Type B pancreatic cell (in vitro differentiated cells): Measurements from ENCODE around the gene GPR37. TPM values are rescaled to one million over a fixed set of nuclear protein-coding genes. Genes with fewer than 3 reads are reported as not detected.

Experiments used
- DNase-seq: peaks from one replicate; pipeline ENCODE4 v3.0.0; 2021; ENCODE audit warnings: mixed read lengths; ENCODE audit not compliant: unreplicated experiment; ENCODE audit errors: extremely low spot score
- H3K27ac Mint-ChIP-seq: 2 replicates; pipeline ENCODE4 v1.8.0; 2021; ENCODE audit warnings: mild to moderate bottlenecking, mixed read lengths
- H3K27me3 Mint-ChIP-seq: 2 replicates; pipeline ENCODE4 v1.8.0; 2021; ENCODE audit warnings: mixed read lengths
- H3K36me3 Mint-ChIP-seq: 2 replicates; pipeline ENCODE4 v1.8.0; 2021; ENCODE audit warnings: mixed read lengths
- H3K4me1 Mint-ChIP-seq: one replicate; pipeline ENCODE4 v1.8.0; 2021; ENCODE audit warnings: mixed read lengths; ENCODE audit not compliant: unreplicated experiment
- H3K4me3 Mint-ChIP-seq: 2 replicates; pipeline ENCODE4 v1.8.0; 2021; ENCODE audit warnings: mild to moderate bottlenecking, mixed read lengths
- H3K9me3 Mint-ChIP-seq: 2 replicates; pipeline ENCODE4 v1.8.0; 2021; ENCODE audit warnings: mixed read lengths
- total RNA-seq: library from RNA; stranded (reverse); gene quantifications from 2 replicates; pipeline ENCODE4 v1.2.1, GENCODE V29; 2021; ENCODE audit warnings: low replicate concordance
- TF ChIP-seq, protein P1 (sequence below): fragments of 200-600 bp; sonication (generic); conservative IDR thresholded peaks from 2 replicates; pipeline ENCODE4 v1.5.0; 2021; ENCODE audit warnings: antibody characterized with exemption, mild to moderate bottlenecking

The GPR37 gene
- total RNA-seq, 1 donor from 2014 or later: 7.9 TPM

DNA sequence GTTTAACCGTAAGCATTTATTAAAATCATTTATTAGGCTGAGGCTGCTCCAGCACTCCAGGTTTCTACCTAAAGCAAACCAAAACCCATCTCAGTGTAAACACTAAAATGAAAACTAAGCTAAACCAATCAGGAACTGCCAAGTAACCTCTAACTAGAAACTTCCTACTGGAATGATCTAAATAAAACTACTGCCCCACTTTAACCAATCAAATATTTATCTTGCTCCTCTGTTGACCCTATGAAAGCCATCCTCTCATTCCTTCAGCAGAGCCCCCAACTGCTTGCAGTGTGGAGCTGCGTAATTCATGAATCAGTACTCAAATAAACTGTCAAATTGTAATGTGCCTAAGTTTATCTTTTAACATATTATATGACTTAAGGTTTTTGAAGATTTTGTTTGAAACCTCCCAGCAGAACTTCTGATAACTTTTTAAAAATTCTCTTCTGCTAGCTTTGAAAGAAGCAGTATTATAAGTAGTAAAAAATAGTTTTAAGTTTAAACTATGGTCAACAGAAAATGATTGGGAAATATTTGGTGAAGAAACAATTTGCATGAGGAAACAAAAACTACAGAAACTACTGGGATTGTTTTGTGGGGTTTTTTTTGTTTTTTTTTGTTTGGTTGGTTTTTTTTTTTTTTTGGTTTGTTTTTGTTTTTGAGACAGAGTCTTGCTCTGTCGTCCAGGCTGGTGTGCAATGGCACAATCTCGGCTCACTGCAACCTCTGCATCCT, 47.4 kb downstream of the GPR37 start:
- no peak for DNase-seq
- no peaks in the 10 kb centered on the region for H3K27me3 Mint-ChIP-seq

DNA sequence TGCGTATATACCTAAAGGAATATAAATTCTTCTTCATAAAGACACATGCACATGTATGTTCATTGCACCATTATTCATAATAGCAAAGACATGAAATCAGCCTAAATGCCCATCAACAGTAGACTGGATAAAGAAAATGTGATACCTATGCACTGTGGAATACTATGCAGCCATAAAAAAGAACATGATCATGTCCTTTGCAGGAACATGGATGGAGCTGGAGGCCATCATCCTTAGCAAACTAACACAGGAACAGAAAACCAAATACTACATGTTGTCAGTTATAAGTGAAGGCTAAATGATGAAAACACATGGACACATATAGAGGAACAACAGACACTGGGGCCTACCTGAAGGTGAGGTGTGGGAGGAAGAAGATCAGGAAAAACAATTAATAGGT, 48.7 kb downstream of the GPR37 start:
- TF ChIP-seq, protein P1, sequence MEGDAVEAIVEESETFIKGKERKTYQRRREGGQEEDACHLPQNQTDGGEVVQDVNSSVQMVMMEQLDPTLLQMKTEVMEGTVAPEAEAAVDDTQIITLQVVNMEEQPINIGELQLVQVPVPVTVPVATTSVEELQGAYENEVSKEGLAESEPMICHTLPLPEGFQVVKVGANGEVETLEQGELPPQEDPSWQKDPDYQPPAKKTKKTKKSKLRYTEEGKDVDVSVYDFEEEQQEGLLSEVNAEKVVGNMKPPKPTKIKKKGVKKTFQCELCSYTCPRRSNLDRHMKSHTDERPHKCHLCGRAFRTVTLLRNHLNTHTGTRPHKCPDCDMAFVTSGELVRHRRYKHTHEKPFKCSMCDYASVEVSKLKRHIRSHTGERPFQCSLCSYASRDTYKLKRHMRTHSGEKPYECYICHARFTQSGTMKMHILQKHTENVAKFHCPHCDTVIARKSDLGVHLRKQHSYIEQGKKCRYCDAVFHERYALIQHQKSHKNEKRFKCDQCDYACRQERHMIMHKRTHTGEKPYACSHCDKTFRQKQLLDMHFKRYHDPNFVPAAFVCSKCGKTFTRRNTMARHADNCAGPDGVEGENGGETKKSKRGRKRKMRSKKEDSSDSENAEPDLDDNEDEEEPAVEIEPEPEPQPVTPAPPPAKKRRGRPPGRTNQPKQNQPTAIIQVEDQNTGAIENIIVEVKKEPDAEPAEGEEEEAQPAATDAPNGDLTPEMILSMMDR: no peak
- Mint-ChIP-seq H3K27ac (no peak overlapping the region), H3K36me3 (no peaks in the 10 kb centered on the region), H3K4me1 (no peaks in the 10 kb centered on the region), H3K9me3 (no peaks in the 10 kb centered on the region), H3K27me3 (no peaks in the 10 kb centered on the region), H3K4me3 (no peak overlapping the region)
- no peak for DNase-seq

More for the DNA sequence above, 47.4 kb downstream of the GPR37 start:
- no peaks in the 10 kb centered on the region for H3K4me1 Mint-ChIP-seq
- no peaks in the 10 kb centered on the region for H3K9me3 Mint-ChIP-seq
- H3K27ac Mint-ChIP-seq: no peak overlapping the region
- H3K4me3 Mint-ChIP-seq: no peak overlapping the region
- no peaks in the 10 kb centered on the region for H3K36me3 Mint-ChIP-seq
- TF ChIP-seq, protein P1: no peak

DNA sequence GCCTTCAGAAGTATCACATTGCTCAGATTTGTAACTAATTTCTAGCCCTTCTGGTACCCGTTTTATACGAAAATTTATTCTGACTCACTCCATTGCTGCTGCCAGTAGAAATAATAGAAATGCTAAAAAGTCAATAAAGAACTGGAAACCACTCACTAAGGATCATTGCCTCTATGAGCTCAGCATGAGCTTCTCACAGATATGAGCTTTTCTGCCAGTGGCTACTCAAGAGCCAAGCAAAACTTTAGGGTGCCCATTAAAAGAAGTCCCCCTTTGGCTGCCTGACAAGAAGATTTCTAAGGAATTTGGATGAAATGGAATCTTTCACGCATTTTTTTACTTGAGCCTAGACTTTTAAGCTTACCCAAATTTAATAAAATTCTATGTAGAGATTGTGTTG, 52.5 kb downstream of the GPR37 start:
- no peak for DNase-seq
- no peaks in the 10 kb centered on the region for H3K4me1 Mint-ChIP-seq
- H3K27me3 Mint-ChIP-seq: no peaks in the 10 kb centered on the region
- no peak overlapping the region for H3K4me3 Mint-ChIP-seq
- H3K9me3 Mint-ChIP-seq: no peaks in the 10 kb centered on the region
- TF ChIP-seq, protein P1: no peak
- no peaks in the 10 kb centered on the region for H3K36me3 Mint-ChIP-seq
- no peak overlapping the region for H3K27ac Mint-ChIP-seq

DNA sequence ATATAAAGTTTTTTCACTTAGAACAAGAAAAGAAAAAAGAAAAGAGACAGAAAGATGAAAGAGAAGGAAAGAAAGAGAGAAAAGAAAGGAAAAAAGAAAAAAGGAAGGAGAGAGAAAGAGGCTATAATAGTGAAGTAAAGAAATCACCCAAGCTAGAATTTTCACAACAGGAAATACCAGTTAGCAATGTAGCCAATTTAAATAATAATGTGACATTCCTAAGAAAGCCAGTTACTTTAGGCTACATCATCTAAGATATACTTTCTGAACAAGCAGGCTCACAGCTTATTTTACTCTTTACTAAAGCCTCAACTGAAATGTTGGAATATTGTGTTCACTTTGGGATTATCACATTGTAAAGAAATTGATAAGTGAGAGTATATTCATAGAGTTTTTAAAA, 53.6 kb downstream of the GPR37 start:
- Mint-ChIP-seq H3K4me3 (no peak overlapping the region), H3K9me3 (no peaks in the 10 kb centered on the region), H3K4me1 (no peaks in the 10 kb centered on the region), H3K27ac (no peak overlapping the region), H3K36me3 (no peaks in the 10 kb centered on the region), H3K27me3 (no peaks in the 10 kb centered on the region)
- TF ChIP-seq, protein P1: no peak
- no peak for DNase-seq

DNA sequence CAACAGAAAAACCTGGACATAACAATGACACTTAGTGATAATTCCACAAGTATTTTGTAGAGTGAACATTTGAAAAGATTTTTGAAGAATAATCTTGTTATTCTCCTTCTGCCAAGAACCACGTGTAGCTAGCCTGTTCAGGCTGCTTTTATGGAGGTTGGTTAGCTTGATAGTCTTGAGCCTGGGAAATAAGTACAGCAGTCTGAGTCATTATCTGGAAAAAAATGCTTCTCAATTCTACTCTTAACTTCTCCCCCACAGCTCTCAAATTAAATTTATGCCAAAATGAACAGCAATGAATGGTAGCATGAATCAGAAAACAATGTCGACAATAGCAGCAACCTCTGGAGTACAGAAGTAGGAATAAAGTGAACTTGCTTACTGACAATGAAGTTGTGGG, 63.2 kb downstream of the GPR37 start:
- Mint-ChIP-seq H3K27ac (no peak overlapping the region), H3K9me3 (no peaks in the 10 kb centered on the region), H3K36me3 (no peaks in the 10 kb centered on the region), H3K4me1 (no peaks in the 10 kb centered on the region), H3K27me3 (no peaks in the 10 kb centered on the region), H3K4me3 (no peak overlapping the region)
- DNase-seq: no peak
- TF ChIP-seq, protein P1: no peak
